NCI-H526 treated with DMSO at 0.1 percent for 48 hours (cell line): ENCODE measurements around the gene CEL.
"Not testable (repeated sequence)": the region's sequence is repeated elsewhere in the genome, so short reads cannot be mapped to it uniquely, and the experiment has no call there.

Source experiments
- DNase-seq: peaks from one replicate; lab custom pipeline; 2025; lab: John Stamatoyannopoulos, UW

The CEL gene

GRCh38 chr9:133064241-133065069 lies 2.7 kb downstream of the CEL start:
- DNase-seq: no peak

GRCh38 chr9:133065070-133065388 lies 3.2 kb downstream of the CEL start:
- DNase-seq: no peak

DNA sequence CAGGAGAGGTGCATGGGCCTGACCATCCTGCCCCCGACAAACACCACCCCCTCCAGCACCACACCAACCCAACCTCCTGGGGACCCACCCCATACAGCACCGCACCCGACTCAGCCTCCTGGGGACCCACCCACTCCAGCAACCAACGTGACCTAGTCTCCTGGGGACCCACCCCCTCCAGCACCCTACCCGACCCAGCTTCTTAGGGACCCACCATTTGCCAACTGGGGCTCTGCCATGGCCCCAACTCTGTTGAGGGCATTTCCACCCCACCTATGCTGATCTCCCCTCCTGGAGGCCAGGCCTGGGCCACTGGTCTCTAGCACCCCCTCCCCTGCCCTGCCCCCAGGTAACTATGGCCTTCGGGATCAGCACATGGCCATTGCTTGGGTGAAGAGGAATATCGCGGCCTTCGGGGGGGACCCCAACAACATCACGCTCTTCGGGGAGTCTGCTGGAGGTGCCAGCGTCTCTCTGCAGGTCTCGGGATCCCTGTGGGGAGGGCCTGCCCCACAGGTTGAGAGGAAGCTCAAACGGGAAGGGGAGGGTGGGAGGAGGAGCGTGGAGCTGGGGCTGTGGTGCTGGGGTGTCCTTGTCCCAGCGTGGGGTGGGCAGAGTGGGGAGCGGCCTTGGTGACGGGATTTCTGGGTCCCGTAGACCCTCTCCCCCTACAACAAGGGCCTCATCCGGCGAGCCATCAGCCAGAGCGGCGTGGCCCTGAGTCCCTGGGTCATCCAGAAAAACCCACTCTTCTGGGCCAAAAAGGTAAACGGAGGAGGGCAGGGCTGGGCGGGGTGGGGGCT lies 4.6 kb downstream of the CEL start:
- no peak for DNase-seq

GRCh38 chr9:133067006-133067405 lies 5.2 kb downstream of the CEL start:
- DNase-seq: no peak

DNA sequence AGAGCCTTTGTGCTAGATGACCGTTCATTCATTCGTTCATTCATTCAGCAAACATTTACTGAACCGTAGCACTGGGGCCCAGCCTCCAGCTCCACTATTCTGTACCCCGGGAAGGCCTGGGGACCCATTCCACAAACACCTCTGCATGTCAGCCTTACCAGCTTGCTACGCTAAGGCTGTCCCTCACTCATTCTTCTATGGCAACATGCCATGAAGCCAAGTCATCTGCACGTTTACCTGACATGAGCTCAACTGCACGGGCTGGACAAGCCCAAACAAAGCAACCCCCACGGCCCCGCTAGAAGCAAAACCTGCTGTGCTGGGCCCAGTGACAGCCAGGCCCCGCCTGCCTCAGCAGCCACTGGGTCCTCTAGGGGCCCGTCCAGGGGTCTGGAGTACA lies 6.0 kb downstream of the CEL start:
- DNase-seq: no peak

DNA sequence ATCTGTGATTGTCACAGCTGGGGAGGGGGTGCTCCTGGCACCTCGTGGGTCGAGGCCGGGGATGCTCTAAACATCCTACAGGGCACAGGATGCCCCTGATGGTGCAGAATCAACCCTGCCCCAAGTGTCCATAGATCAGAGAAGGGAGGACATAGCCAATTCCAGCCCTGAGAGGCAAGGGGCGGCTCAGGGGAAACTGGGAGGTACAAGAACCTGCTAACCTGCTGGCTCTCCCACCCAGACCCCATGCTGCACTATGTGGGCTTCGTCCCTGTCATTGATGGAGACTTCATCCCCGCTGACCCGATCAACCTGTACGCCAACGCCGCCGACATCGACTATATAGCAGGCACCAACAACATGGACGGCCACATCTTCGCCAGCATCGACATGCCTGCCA lies 6.7 kb downstream of the CEL start:
- not testable (repeated sequence) for DNase-seq

DNA sequence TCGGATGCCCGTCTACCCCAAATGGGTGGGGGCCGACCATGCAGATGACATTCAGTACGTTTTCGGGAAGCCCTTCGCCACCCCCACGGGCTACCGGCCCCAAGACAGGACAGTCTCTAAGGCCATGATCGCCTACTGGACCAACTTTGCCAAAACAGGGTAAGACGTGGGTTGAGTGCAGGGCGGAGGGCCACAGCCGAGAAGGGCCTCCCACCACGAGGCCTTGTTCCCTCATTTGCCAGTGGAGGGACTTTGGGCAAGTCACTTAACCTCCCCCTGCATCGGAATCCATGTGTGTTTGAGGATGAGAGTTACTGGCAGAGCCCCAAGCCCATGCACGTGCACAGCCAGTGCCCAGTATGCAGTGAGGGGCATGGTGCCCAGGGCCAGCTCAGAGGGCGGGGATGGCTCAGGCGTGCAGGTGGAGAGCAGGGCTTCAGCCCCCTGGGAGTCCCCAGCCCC lies 8.8 kb downstream of the CEL start:
- DNase-seq: not testable (repeated sequence)

DNA sequence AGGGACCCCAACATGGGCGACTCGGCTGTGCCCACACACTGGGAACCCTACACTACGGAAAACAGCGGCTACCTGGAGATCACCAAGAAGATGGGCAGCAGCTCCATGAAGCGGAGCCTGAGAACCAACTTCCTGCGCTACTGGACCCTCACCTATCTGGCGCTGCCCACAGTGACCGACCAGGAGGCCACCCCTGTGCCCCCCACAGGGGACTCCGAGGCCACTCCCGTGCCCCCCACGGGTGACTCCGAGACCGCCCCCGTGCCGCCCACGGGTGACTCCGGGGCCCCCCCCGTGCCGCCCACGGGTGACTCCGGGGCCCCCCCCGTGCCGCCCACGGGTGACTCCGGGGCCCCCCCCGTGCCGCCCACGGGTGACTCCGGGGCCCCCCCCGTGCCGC lies 9.2 kb downstream of the CEL start:
- DNase-seq: not testable (repeated sequence)

DNA sequence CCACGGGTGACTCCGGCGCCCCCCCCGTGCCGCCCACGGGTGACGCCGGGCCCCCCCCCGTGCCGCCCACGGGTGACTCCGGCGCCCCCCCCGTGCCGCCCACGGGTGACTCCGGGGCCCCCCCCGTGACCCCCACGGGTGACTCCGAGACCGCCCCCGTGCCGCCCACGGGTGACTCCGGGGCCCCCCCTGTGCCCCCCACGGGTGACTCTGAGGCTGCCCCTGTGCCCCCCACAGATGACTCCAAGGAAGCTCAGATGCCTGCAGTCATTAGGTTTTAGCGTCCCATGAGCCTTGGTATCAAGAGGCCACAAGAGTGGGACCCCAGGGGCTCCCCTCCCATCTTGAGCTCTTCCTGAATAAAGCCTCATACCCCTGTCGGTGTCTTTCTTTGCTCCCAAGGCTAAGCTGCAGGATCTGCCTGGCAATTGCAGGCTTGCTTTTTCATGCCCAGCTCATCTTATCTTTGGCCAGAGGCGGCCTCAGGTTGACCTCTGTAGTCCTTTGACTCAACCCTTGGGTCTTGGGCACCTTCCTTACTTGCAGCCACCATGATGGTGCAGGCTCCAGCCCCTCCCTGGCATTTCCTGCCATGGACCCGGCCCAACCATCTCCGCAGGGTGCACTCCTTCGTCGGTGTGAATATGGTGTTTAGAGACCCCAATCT lies 9.8 kb downstream of the CEL start:
- DNase-seq: no peak

DNA sequence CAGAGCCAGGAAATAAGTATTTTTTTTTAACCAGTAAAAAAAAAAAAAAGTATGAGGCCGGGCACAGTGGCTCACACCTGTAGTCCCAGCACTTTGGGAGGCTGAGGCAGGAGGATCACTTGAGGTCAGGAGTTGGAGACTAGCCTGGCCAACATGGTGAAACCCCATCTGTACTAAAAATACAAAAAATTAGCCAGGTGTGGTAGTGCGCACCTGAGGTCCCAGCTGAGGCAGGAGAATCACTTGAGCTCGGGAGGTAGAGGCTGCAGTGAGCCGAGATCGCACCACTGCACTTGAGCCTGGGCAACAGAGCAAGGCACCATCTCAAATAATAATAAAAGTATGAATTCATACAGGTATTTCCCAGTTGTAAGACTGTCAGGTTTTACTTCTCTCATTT lies 10.4 kb downstream of the CEL start:
- not testable (repeated sequence) for DNase-seq

DNA sequence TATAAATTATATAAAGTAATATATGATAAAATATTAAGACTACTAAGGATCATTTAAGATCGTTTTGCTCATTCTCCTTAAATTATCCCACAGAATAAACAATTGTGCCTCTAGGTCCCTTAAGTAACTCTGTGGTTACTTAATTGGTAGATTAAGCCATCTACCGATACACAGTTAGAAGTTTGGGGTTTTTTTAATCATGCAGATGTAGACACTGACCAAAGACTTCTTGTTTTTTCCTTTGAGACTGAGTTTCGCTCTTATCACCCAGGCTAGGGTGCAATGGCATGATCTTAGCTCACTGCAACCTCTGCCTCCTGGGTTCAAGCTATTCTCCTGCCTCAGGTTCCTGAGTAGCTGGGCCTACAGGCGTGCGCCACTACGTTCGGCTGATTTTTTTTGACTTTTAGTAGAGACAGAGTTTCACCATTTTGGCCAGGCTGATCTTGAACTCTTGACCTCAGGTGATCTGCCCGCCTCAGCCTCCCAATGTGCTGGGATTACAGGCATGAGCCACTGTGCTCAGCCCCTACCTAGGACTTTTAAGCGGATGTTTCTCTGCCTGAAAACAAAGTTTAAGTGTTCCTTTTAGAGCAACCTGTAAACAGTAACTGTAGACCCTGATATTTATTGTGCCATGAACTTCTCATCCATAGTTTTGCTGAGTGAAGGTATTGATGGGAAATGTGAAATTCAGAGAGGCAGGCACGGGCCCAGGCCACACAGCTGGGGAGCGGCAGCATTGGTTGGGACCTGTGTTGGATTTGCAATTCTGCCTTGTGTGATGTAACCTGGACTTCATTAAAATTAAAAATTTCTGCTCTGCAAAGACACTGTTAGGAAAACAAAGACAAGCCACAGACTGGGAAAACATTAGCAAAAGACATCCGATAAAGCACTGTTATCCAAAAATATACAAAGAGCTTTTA lies 11.6 kb downstream of the CEL start:
- no peak for DNase-seq

DNA sequence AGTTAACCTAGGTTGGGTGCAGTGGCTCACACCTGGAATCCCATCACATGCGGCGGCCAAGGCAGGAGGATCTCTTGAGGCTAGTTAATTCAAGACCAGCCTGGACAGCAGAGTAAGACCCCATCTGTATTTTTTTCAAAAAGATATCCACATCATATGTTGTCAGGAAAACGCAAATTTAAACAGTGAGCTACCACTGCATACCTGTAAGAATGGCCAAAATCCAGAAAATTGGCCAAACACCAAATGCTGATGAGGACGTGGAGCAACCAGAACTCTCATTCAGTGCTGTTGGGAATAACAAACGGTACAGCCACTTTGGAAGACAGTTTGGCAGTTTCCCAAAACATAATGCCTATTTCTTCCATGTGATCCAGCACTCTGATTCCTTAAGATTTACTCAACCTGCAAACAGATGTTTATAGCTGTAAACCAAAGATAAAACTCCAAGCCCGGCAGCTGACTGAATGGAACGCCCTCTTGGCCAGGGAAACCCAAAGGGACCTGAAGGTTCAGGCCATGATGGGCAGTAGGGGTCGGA lies 12.4 kb downstream of the CEL start:
- no peak for DNase-seq

GRCh38 chr9:133075925-133076630 lies 14.3 kb downstream of the CEL start:
- no peak for DNase-seq

GRCh38 chr9:133076691-133077090 lies 14.9 kb downstream of the CEL start:
- no peak for DNase-seq

DNA sequence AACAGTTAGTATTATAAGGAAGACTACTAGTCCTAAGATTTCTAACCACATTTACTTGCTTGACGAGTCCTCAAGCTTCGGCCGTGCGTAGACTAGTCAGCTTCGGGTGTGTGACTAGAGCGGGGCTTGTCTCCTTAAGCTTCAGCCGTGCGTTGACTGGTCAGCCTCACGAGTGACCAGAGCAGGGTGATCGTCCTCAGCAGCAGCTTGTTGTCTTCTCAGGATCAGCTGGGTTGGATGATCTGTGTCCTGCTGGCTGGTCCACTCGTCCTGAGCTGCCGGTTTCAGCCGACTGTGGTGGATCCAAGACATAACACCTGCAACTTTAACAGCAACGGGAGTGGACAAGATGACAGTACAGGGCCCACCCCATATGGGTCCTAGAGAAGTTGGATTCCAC lies 16.7 kb downstream of the CEL start:
- no peak for DNase-seq

DNA sequence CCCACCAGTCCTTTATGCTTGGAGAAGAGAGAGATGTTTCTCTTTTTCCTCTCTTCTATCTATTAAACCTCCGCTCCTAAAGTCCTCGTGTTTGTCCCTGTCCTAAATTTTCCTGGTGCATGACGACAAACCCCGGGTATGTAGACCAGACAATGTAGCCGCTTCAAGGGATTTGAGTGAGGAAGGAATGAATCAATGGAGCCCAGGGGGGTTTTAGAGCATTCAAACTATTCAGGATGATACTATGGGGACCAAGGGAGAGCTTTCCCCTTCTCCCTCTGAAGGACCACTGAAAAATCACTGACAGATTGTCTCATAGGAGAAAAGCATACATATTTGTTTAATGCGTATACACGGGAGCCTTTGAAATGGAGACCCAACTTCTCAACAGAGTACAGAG lies 18.4 kb downstream of the CEL start:
- DNase-seq: no peak

- not testable (repeated sequence) for DNase-seq
Observed at GRCh38 chr9:133080786-133081779, 19.3 kb downstream of the CEL start.

GRCh38 chr9:133081957-133082644 lies 20.3 kb downstream of the CEL start:
- not testable (repeated sequence) for DNase-seq

DNA sequence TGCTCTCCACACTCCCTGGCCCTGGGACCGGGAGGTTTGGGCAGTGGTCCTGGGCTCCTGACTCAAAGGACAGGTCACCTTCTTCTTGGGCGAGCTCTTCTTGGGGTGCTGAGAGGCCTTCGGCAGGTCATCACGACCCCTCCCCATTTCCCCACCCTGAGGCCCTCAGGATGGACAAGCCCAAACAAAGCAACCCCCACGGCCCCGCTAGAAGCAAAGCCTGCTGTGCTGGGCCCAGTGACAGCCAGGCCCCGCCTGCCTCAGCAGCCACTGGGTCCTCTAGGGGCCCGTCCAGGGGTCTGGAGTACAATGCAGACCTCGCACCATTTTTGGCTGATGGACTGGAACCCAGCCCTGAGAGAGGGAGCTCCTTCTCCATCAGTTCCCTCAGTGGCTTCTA lies 21.9 kb downstream of the CEL start:
- DNase-seq: not testable (repeated sequence)
